HCT116 (cell line): ENCODE data around the gene TMEM141. TPM values are rescaled to one million over a fixed set of nuclear protein-coding genes. Genes with fewer than 3 reads are reported as not detected.

ENCODE experiments used
- ATAC-seq: fragments of 200-7000 bp; cut with Tn5 transposase; 2 replicates; pipeline ENCODE4 v1.9.1; 2020; ENCODE audit warnings: mild to moderate bottlenecking, moderate library complexity
- BruUV-seq: library from RNA; stranded (reverse); fragments of 400-500 nt; replicated peaks from 2 replicates; lab custom pipeline; 2021; lab: Mats Ljungman, UMichigan
- CTCF ChIA-PET: fragments of 300-600 bp; sonication (Branson Sonifier 250); formaldehyde crosslinking; loops from one replicate; lab custom pipeline; 2021; ENCODE audit warnings: antibody characterized with exemption; lab: Charles Lee
- POLR2A ChIA-PET: fragments of 300-600, 350-600 bp; sonication (Branson Sonifier 250); formaldehyde crosslinking; loops from one replicate; lab custom pipeline; 2021; ENCODE audit warnings: antibody characterized with exemption; lab: Charles Lee
- RAD21 ChIA-PET, 2 experiments: fragments of 300-600 bp; sonication (Branson Sonifier 250); formaldehyde crosslinking; loops; one replicate each; lab custom pipeline; 2023; ENCODE audit warnings: low total read pairs in 2 of 2; ENCODE audit not compliant: uncharacterized antibody in 2 of 2, unreplicated experiment in 2 of 2, low non-redundant PET in 1 of 2; lab: Charles Lee
- DNase-seq: peaks from one replicate; pipeline ENCODE4 v3.0.0-alpha.2; 2010; ENCODE audit warnings: low read depth, low spot score
- H2AFZ ChIP-seq: fragments of 200-600 bp; shearing (Covaris generic), sonication (generic); 2 replicates; pipeline ENCODE4 v1.6.1; 2017; ENCODE audit warnings: low read depth, mixed run types, mixed read lengths, antibody characterized with exemption, low read length; ENCODE audit not compliant: poor library complexity, severe bottlenecking
- H3K27ac ChIP-seq: 2 replicates; pipeline ENCODE4 v1.5.1; 2012; ENCODE audit warnings: low read depth, low read length
- H3K27me3 ChIP-seq: fragments of 200-600 bp; sonication (generic); 2 replicates; pipeline ENCODE4 v1.6.1; 2016; ENCODE audit warnings: mixed run types, low read length, mixed read lengths; ENCODE audit not compliant: insufficient read depth
- H3K36me3 ChIP-seq, 2 experiments: fragments of 200-500 bp in 1 of 2; fragments of 200-600 bp in 1 of 2; sonication (Bioruptor generic) in 1 of 2; sonication (generic) in 1 of 2; 2 replicates each; pipeline versions ENCODE4 v1.5.1 to v1.6.1; 2014 to 2016; ENCODE audit warnings: low read length in 2 of 2, inconsistent platforms in 1 of 2, mixed read lengths in 1 of 2, mixed run types in 1 of 2; ENCODE audit not compliant: insufficient read depth in 2 of 2, control insufficient read depth in 1 of 2
- H3K4me1 ChIP-seq, 2 experiments: fragments of 200-600 bp in 1 of 2; sonication (generic) in 1 of 2; 2 replicates each; pipeline versions ENCODE4 v1.5.1 to v1.6.1; 2012 to 2017; ENCODE audit warnings: low read length in 2 of 2, inconsistent platforms in 1 of 2, mild to moderate bottlenecking in 1 of 2, mixed read lengths in 1 of 2, mixed run types in 1 of 2, moderate library complexity in 1 of 2; ENCODE audit not compliant: insufficient read depth in 2 of 2, control insufficient read depth in 1 of 2
- H3K4me2 ChIP-seq: fragments of 200-600 bp; sonication (generic); 2 replicates; pipeline ENCODE4 v1.6.1; 2017; ENCODE audit warnings: mixed run types, low read length, mixed read lengths
- H3K4me3 ChIP-seq, 2 experiments: fragments of 200-600 bp in 1 of 2; sonication (generic) in 1 of 2; replicated peaks in 1 of 2; 2 replicates each; pipeline ENCODE4 v1.5.1; 2011 to 2016; ENCODE audit warnings: low read length in 2 of 2, control low read depth in 1 of 2, low read depth in 1 of 2, mild to moderate bottlenecking in 1 of 2, mixed read lengths in 1 of 2, mixed run types in 1 of 2
- H3K79me2 ChIP-seq: fragments of 200-600 bp; sonication (generic); 2 replicates; pipeline ENCODE4 v1.6.1; 2017; ENCODE audit warnings: mild to moderate bottlenecking, mixed run types, low read length, moderate library complexity, mixed read lengths; ENCODE audit not compliant: insufficient read depth
- H3K9ac ChIP-seq: fragments of 200-600 bp; sonication (generic); 2 replicates; pipeline ENCODE4 v1.6.1; 2016; ENCODE audit warnings: low read length, mixed read lengths
- H3K9me2 ChIP-seq: fragments of 200-600 bp; sonication (generic), shearing (Covaris generic); 2 replicates; pipeline ENCODE4 v1.6.1; 2017; ENCODE audit warnings: mixed run types, mild to moderate bottlenecking, moderate library complexity; ENCODE audit not compliant: insufficient read depth
- H3K9me3 ChIP-seq, 2 experiments: fragments of 200-500 bp in 1 of 2; fragments of 200-600 bp in 1 of 2; sonication (Bioruptor generic) in 1 of 2; sonication (generic) in 1 of 2; 2 replicates each; pipeline ENCODE4 v1.6.1; 2014 to 2017; ENCODE audit warnings: low read length in 2 of 2, mixed read lengths in 2 of 2, inconsistent platforms in 1 of 2, low read depth in 1 of 2, mild to moderate bottlenecking in 1 of 2, mixed run types in 1 of 2, moderate library complexity in 1 of 2; ENCODE audit not compliant: control insufficient read depth in 1 of 2, insufficient read depth in 1 of 2
- H4K20me1 ChIP-seq: fragments of 200-600 bp; sonication (generic), shearing (Covaris generic); 2 replicates; pipeline ENCODE4 v1.6.1; 2017; ENCODE audit warnings: mixed run types, mild to moderate bottlenecking, moderate library complexity; ENCODE audit not compliant: insufficient read depth
- CBX3 ChIP-seq: IDR thresholded peaks from 2 replicates; pipeline ENCODE4 v1.6.1; 2012; ENCODE audit warnings: low read depth
- EGR1 ChIP-seq: IDR thresholded peaks from 2 replicates; pipeline ENCODE4 v1.6.1; 2012; ENCODE audit warnings: low read depth
- ELF1 ChIP-seq: IDR thresholded peaks from 2 replicates; pipeline ENCODE4 v1.6.1; 2012; ENCODE audit warnings: low read depth, borderline replicate concordance
- EZH2 ChIP-seq: fragments of 200-600 bp; sonication (generic); IDR thresholded peaks from 2 replicates; pipeline ENCODE4 v1.6.1; 2017; ENCODE audit warnings: antibody characterized with exemption, mixed run types
- EZH2phosphoT487 ChIP-seq: fragments of 200-600 bp; IDR thresholded peaks from 2 replicates; pipeline ENCODE4 v1.6.1; 2018; ENCODE audit warnings: antibody characterized with exemption, borderline replicate concordance
- FOSL1 ChIP-seq: IDR thresholded peaks from 2 replicates; pipeline ENCODE4 v1.6.1; 2012; ENCODE audit warnings: low read depth
- JUND ChIP-seq: IDR thresholded peaks from 2 replicates; pipeline ENCODE4 v1.6.1; 2012
- POLR2A ChIP-seq: IDR thresholded peaks from 2 replicates; pipeline ENCODE4 v1.7.0; 2011; ENCODE audit warnings: borderline replicate concordance; ENCODE audit not compliant: insufficient read depth, insufficient read length; ENCODE audit errors: extremely low read depth
- RAD21 ChIP-seq: IDR thresholded peaks from 2 replicates; pipeline ENCODE4 v1.6.1; 2012; ENCODE audit warnings: low read depth, mild to moderate bottlenecking
- SP1 ChIP-seq: IDR thresholded peaks from 2 replicates; pipeline ENCODE4 v1.6.1; 2012; ENCODE audit warnings: low read depth
- TCF7L2 ChIP-seq: IDR thresholded peaks from 2 replicates; pipeline ENCODE4 v1.7.0; 2011; ENCODE audit warnings: borderline replicate concordance, inconsistent platforms; ENCODE audit not compliant: insufficient read depth, insufficient read length; ENCODE audit errors: extremely low read depth
- ZNF274 ChIP-seq: fragments of 200-500 bp; sonication (Bioruptor generic); IDR thresholded peaks from 2 replicates; pipeline ENCODE4 v1.6.1; 2014; ENCODE audit warnings: mild to moderate bottlenecking, low read depth, low read length, inconsistent platforms
- intact Hi-C: fragments of 100-400 bp; cut with micrococcal nuclease; formaldehyde crosslinking; loops from 2 replicates; pipeline ENCODE4 v1.10.0; 2022
- total RNA-seq: library from RNA; stranded (reverse); gene quantifications from one replicate; pipeline ENCODE4 v1.2.1, GENCODE V29; 2021; ENCODE audit not compliant: unreplicated experiment
- TF ChIP-seq, protein P1 (sequence below): IDR thresholded peaks from 2 replicates; pipeline ENCODE4 v1.6.1; 2012
- TF ChIP-seq, protein P2 (sequence below): IDR thresholded peaks from 2 replicates; pipeline ENCODE4 v1.6.1; 2011; ENCODE audit warnings: mild to moderate bottlenecking, low read length, moderate library complexity; ENCODE audit not compliant: insufficient replicate concordance; ENCODE audit errors: extremely low read depth
- TF ChIP-seq, protein P3 (sequence below): IDR thresholded peaks from 2 replicates; pipeline ENCODE4 v1.6.1; 2012

Gene TMEM141
- total RNA-seq, 1 experiment from 2014 or later, result 73.6 TPM

DNA sequence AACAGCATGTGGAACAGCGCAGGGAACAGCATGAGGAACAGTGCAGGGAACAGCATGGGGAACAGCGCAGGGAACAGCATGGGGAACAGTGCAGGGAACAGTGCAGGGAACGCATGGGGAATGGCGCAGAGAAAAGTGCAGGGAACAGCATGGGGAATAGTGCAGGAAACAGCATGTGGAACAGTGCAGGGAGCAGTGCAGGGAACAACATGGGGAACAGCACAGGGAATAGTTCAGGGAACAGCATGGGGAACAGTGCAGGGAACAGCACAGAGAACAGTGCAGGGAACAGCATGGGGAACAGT, 35.1 kb upstream of the TMEM141 start:
- no peaks in the 10 kb centered on the region for H3K36me3 ChIP-seq
- peaks cover 4 to 22% of the 10 kb centered on the region in 2 experiments; a peak in 3 of 4 replicates for H3K9me3 ChIP-seq
- BruUV-seq, result no TSS peak
- ChIA-PET RAD21 (no interaction called here), POLR2A (no interaction called here), CTCF (no interaction called here)
- no peaks in the 10 kb centered on the region for H4K20me1 ChIP-seq
- H3K79me2 ChIP-seq, result no peaks in the 10 kb centered on the region
- H3K9ac ChIP-seq, result no peak overlapping the region
- no peaks in the 10 kb centered on the region for H3K9me2 ChIP-seq
- no peak for ATAC-seq
- no peaks in the 10 kb centered on the region for H3K27me3 ChIP-seq
- H2AFZ ChIP-seq, result no peak overlapping the region
- no peak overlapping the region for H3K27ac ChIP-seq
- no peak for DNase-seq
- no peak overlapping the region for H3K4me3 ChIP-seq
- no peak for TF ChIP-seq ELF1
- no peak for TF ChIP-seq RAD21
- TF ChIP-seq EZH2phosphoT487, result no peak
- no peak for TF ChIP-seq CBX3
- TF ChIP-seq JUND, result no peak
- TF ChIP-seq, protein P1, sequence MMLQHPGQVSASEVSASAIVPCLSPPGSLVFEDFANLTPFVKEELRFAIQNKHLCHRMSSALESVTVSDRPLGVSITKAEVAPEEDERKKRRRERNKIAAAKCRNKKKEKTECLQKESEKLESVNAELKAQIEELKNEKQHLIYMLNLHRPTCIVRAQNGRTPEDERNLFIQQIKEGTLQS, result no peak
- TF ChIP-seq POLR2A, result no peak
- intact Hi-C loops, result no loop called here
- H3K4me1 ChIP-seq, result peaks cover 3 to 7% of the 10 kb centered on the region in 2 experiments; a peak in 3 of 4 replicates
- H3K4me2 ChIP-seq, result no peak overlapping the region

GRCh38 chr9:136756836-136757235, 34.3 kb upstream of the TMEM141 start:
- DNase-seq, result no peak
- no peaks in the 10 kb centered on the region for H3K27me3 ChIP-seq
- H4K20me1 ChIP-seq, result no peaks in the 10 kb centered on the region
- no peaks in the 10 kb centered on the region for H3K79me2 ChIP-seq
- H3K9ac ChIP-seq, result no peak overlapping the region
- POLR2A ChIA-PET, result no interaction called here
- TF ChIP-seq FOSL1 (no peak), EZH2 (no peak), POLR2A (no peak), SP1 (no peak), TCF7L2 (no peak), RAD21 (no peak), CBX3 (no peak), EZH2phosphoT487 (no peak), ELF1 (no peak), EGR1 (no peak), ZNF274 (no peak)
- TF ChIP-seq, protein P2, sequence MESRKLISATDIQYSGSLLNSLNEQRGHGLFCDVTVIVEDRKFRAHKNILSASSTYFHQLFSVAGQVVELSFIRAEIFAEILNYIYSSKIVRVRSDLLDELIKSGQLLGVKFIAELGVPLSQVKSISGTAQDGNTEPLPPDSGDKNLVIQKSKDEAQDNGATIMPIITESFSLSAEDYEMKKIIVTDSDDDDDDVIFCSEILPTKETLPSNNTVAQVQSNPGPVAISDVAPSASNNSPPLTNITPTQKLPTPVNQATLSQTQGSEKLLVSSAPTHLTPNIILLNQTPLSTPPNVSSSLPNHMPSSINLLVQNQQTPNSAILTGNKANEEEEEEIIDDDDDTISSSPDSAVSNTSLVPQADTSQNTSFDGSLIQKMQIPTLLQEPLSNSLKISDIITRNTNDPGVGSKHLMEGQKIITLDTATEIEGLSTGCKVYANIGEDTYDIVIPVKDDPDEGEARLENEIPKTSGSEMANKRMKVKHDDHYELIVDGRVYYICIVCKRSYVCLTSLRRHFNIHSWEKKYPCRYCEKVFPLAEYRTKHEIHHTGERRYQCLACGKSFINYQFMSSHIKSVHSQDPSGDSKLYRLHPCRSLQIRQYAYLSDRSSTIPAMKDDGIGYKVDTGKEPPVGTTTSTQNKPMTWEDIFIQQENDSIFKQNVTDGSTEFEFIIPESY, result no peak
- TF ChIP-seq, protein P1, result no peak
- TF ChIP-seq, protein P3, sequence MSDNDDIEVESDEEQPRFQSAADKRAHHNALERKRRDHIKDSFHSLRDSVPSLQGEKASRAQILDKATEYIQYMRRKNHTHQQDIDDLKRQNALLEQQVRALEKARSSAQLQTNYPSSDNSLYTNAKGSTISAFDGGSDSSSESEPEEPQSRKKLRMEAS, result no peak
- BruUV-seq, result no TSS peak
- peaks cover 6 to 12% of the 10 kb centered on the region in 2 experiments; a peak in 3 of 4 replicates for H3K4me1 ChIP-seq
- no peaks in the 10 kb centered on the region for H3K9me2 ChIP-seq
- intact Hi-C loops, result no loop called here
- H3K27ac ChIP-seq, result no peak overlapping the region
- CTCF ChIA-PET, result no interaction called here
- peaks cover 4 to 15% of the 10 kb centered on the region in 2 experiments; a peak in 3 of 4 replicates for H3K9me3 ChIP-seq
- RAD21 ChIA-PET, result no interaction called here
- no peaks in the 10 kb centered on the region for H3K36me3 ChIP-seq
- no peak overlapping the region for H2AFZ ChIP-seq
- H3K4me3 ChIP-seq, result no peak overlapping the region
- ATAC-seq, result no peak
- H3K4me2 ChIP-seq, result no peak overlapping the region
